K562 (cell line): ENCODE results near the gene CLASP1.

Experiments
- ATF4 ChIP-seq: fragments of 450-650 bp; formaldehyde crosslinking; IDR thresholded peaks from 2 replicates; pipeline ENCODE4 v1.4.0; 2022; ENCODE audit warnings: mild to moderate bottlenecking, moderate library complexity
- BRF1 ChIP-seq: IDR thresholded peaks from 3 replicates; pipeline ENCODE4 v1.6.1; 2011; ENCODE audit warnings: borderline replicate concordance, mild to moderate bottlenecking; ENCODE audit not compliant: insufficient read length; ENCODE audit errors: extremely low read depth
- CEBPB ChIP-seq: fragments of 450-650 bp; IDR thresholded peaks from 2 replicates; pipeline ENCODE4 v1.6.1; 2016; ENCODE audit warnings: missing genetic modification characterization, missing compliant biosample characterization
- CTBP1 ChIP-seq: fragments of 450-650 bp; IDR thresholded peaks from 2 replicates; pipeline ENCODE4 v1.6.1; 2016; ENCODE audit warnings: borderline replicate concordance
- EP300 ChIP-seq: IDR thresholded peaks from 2 replicates; pipeline ENCODE4 v1.6.1; 2012; ENCODE audit warnings: low read length, improper control_type of control experiment
- ETV6 ChIP-seq, 3 experiments: fragments of 150-350 bp in 1 of 3; sonication (generic) in 1 of 3; formaldehyde crosslinking in 1 of 3; IDR thresholded peaks; 2 replicates each; pipeline versions ENCODE4 v1.6.1 to v1.8.0; 2014 to 2022; ENCODE audit warnings: borderline replicate concordance in 2 of 3, low read depth in 2 of 3, antibody characterized with exemption in 1 of 3, low read length in 1 of 3, mild to moderate bottlenecking in 1 of 3, missing genetic modification reagents in 1 of 3
- EZH2 ChIP-seq: IDR thresholded peaks from 2 replicates; pipeline ENCODE4 v1.6.1; 2012; ENCODE audit warnings: low read depth, mild to moderate bottlenecking, inconsistent platforms, low read length, borderline replicate concordance
- SIN3A ChIP-seq, 2 experiments: fragments of 150-350 bp in 1 of 2; IDR thresholded peaks; 2 replicates each; pipeline ENCODE4 v1.6.1; 2011 to 2016; ENCODE audit warnings: borderline replicate concordance in 2 of 2, low read depth in 2 of 2, low read length in 2 of 2, mild to moderate bottlenecking in 2 of 2, moderate library complexity in 2 of 2; ENCODE audit not compliant: control insufficient read depth in 1 of 2
- SIX5 ChIP-seq, 2 experiments: IDR thresholded peaks; 2 replicates each; pipeline ENCODE4 v1.6.1; 2011; ENCODE audit warnings: low read length in 2 of 2, borderline replicate concordance in 1 of 2, low read depth in 1 of 2, mild to moderate bottlenecking in 1 of 2, moderate library complexity in 1 of 2; ENCODE audit not compliant: insufficient read depth in 1 of 2
- ZNF57 ChIP-seq: fragments of 450-650 bp; formaldehyde crosslinking; IDR thresholded peaks from 2 replicates; pipeline ENCODE4 v1.4.0; 2020; ENCODE audit warnings: mild to moderate bottlenecking, moderate library complexity
- TF ChIP-seq, protein P1 (sequence below), 3 experiments: IDR thresholded peaks in 2 of 3; conservative IDR thresholded peaks in 1 of 3; 2 replicates each; pipeline ENCODE4 v1.5.1; 2011 to 2012; ENCODE audit warnings: low read length in 3 of 3, mild to moderate bottlenecking in 3 of 3, control low read depth in 2 of 3, improper control_type of control experiment in 1 of 3, inconsistent platforms in 1 of 3, low read depth in 1 of 3, mixed read lengths in 1 of 3, moderate library complexity in 1 of 3; ENCODE audit not compliant: insufficient read depth in 2 of 3
- TF ChIP-seq, protein P2 (sequence below), 2 experiments: fragments of 450-650 bp in 1 of 2; sonication (generic) in 1 of 2; formaldehyde crosslinking in 1 of 2; IDR thresholded peaks in 1 of 2; conservative IDR thresholded peaks in 1 of 2; 2 replicates each; pipeline versions ENCODE4 v1.6.1 to v1.8.1; 2016 to 2023; ENCODE audit warnings: mild to moderate bottlenecking in 2 of 2, moderate library complexity in 2 of 2, inconsistent platforms in 1 of 2, missing genetic modification reagents in 1 of 2
- TF ChIP-seq, protein P3 (sequence below): sonication (generic); formaldehyde crosslinking; IDR thresholded peaks from 2 replicates; pipeline ENCODE4 v1.8.0; 2022; ENCODE audit warnings: missing genetic modification reagents, mild to moderate bottlenecking, borderline replicate concordance

GRCh38 chr2:121303531-121304263 lies 345.6 kb downstream of the CLASP1 start:
- no peak for TF ChIP-seq BRF1
- TF ChIP-seq ZNF57 (CRISPR knock-in tag): no peak
- no peak for TF ChIP-seq EP300
- no peak for TF ChIP-seq EZH2
- no peak for TF ChIP-seq ATF4 (CRISPR knock-in tag)
- TF ChIP-seq ETV6 (IDR thresholded peaks at IDR 0.05; ENCODE audit: borderline replicate concordance in 1 of 2, low read depth in 2 of 2, low read length in 1 of 2): no peak
- no peak for TF ChIP-seq ETV6 (CRISPR knock-in tag; IDR thresholded peaks at IDR 0.05; ENCODE audit: borderline replicate concordance)
- TF ChIP-seq, protein P1, sequence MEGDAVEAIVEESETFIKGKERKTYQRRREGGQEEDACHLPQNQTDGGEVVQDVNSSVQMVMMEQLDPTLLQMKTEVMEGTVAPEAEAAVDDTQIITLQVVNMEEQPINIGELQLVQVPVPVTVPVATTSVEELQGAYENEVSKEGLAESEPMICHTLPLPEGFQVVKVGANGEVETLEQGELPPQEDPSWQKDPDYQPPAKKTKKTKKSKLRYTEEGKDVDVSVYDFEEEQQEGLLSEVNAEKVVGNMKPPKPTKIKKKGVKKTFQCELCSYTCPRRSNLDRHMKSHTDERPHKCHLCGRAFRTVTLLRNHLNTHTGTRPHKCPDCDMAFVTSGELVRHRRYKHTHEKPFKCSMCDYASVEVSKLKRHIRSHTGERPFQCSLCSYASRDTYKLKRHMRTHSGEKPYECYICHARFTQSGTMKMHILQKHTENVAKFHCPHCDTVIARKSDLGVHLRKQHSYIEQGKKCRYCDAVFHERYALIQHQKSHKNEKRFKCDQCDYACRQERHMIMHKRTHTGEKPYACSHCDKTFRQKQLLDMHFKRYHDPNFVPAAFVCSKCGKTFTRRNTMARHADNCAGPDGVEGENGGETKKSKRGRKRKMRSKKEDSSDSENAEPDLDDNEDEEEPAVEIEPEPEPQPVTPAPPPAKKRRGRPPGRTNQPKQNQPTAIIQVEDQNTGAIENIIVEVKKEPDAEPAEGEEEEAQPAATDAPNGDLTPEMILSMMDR (IDR thresholded peaks at IDR 0.05 in 2 of 3, conservative IDR thresholded peaks at IDR 0.05 in 1 of 3; ENCODE audit: insufficient read depth in 2 of 3, low read depth in 1 of 3, low read length in 3 of 3): no peak
- TF ChIP-seq, protein P2, sequence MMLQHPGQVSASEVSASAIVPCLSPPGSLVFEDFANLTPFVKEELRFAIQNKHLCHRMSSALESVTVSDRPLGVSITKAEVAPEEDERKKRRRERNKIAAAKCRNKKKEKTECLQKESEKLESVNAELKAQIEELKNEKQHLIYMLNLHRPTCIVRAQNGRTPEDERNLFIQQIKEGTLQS (IDR thresholded peaks at IDR 0.05): no peak
- TF ChIP-seq, protein P2 (CRISPR knock-in tag; conservative IDR thresholded peaks at IDR 0.05): no peak
- TF ChIP-seq, protein P3, sequence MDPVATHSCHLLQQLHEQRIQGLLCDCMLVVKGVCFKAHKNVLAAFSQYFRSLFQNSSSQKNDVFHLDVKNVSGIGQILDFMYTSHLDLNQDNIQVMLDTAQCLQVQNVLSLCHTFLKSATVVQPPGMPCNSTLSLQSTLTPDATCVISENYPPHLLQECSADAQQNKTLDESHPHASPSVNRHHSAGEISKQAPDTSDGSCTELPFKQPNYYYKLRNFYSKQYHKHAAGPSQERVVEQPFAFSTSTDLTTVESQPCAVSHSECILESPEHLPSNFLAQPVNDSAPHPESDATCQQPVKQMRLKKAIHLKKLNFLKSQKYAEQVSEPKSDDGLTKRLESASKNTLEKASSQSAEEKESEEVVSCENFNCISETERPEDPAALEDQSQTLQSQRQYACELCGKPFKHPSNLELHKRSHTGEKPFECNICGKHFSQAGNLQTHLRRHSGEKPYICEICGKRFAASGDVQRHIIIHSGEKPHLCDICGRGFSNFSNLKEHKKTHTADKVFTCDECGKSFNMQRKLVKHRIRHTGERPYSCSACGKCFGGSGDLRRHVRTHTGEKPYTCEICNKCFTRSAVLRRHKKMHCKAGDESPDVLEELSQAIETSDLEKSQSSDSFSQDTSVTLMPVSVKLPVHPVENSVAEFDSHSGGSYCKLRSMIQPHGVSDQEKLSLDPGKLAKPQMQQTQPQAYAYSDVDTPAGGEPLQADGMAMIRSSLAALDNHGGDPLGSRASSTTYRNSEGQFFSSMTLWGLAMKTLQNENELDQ (CRISPR knock-in tag): no peak
- no peak for TF ChIP-seq CEBPB (tag)
- no peak for TF ChIP-seq CTBP1
- no peak for TF ChIP-seq SIN3A (IDR thresholded peaks at IDR 0.05; ENCODE audit: borderline replicate concordance in 2 of 2, control insufficient read depth in 1 of 2, low read depth in 2 of 2, low read length in 2 of 2)
- TF ChIP-seq SIX5 (IDR thresholded peaks at IDR 0.05; ENCODE audit: borderline replicate concordance in 1 of 2, insufficient read depth in 1 of 2, low read depth in 1 of 2, low read length in 2 of 2): no peak
